Astrocyte (in vitro differentiated cells and primary cell): Measurements from ENCODE around the gene SULF2. TPM values are rescaled to one million over a fixed set of nuclear protein-coding genes. Genes with fewer than 3 reads are reported as not detected.

Experiments
- DNase-seq: peaks from one replicate; pipeline ENCODE4 v3.0.0-alpha.2; 2010; ENCODE audit warnings: low read depth
- FAIRE-seq: peaks from 2 replicates; lab custom pipeline; 2011; peaks lifted over from hg19 to GRCh38; lab: Jason Lieb, UNC
- H2AFZ ChIP-seq: 2 replicates; pipeline ENCODE4 v1.6.0; 2012; ENCODE audit warnings: low read depth, low read length, inconsistent platforms
- H3K27ac ChIP-seq: 2 replicates; pipeline ENCODE4 v1.5.1; 2011; ENCODE audit warnings: low read depth, low read length, inconsistent platforms
- H3K27me3 ChIP-seq: 2 replicates; pipeline ENCODE4 v1.6.0; 2011; ENCODE audit warnings: low read length, inconsistent platforms; ENCODE audit not compliant: insufficient read depth
- H3K36me3 ChIP-seq: 2 replicates; pipeline ENCODE4 v1.5.1; 2011; ENCODE audit warnings: low read length, inconsistent platforms; ENCODE audit not compliant: insufficient read depth
- H3K4me1 ChIP-seq: 2 replicates; pipeline ENCODE4 v1.5.1; 2011; ENCODE audit warnings: low read length, inconsistent platforms; ENCODE audit not compliant: insufficient read depth
- H3K4me2 ChIP-seq: 2 replicates; pipeline ENCODE4 v1.6.0; 2012; ENCODE audit warnings: low read length, inconsistent platforms
- H3K4me3 ChIP-seq: 2 replicates; pipeline ENCODE4 v1.5.1; 2011; ENCODE audit warnings: low read depth, mild to moderate bottlenecking, low read length, inconsistent platforms; ENCODE audit not compliant: insufficient read depth
- H3K79me2 ChIP-seq: 2 replicates; pipeline ENCODE4 v1.6.0; 2012; ENCODE audit warnings: mild to moderate bottlenecking, low read length, inconsistent platforms; ENCODE audit not compliant: insufficient read depth
- H3K9ac ChIP-seq: 2 replicates; pipeline ENCODE4 v1.6.0; 2012; ENCODE audit warnings: mild to moderate bottlenecking, low read length, inconsistent platforms
- H3K9me3 ChIP-seq: 2 replicates; pipeline ENCODE4 v1.5.1; 2012; ENCODE audit warnings: low read depth, mild to moderate bottlenecking, low read length, inconsistent platforms; ENCODE audit not compliant: insufficient read depth
- H4K20me1 ChIP-seq: 2 replicates; pipeline ENCODE4 v1.6.0; 2012; ENCODE audit warnings: low read length, inconsistent platforms; ENCODE audit not compliant: insufficient read depth
- H3K27ac Mint-ChIP-seq: one replicate; pipeline ENCODE4 v1.8.0; 2021; ENCODE audit warnings: mild to moderate bottlenecking, mixed read lengths; ENCODE audit not compliant: unreplicated experiment
- H3K27me3 Mint-ChIP-seq: one replicate; pipeline ENCODE4 v1.8.0; 2021; ENCODE audit warnings: low read depth, mixed read lengths; ENCODE audit not compliant: unreplicated experiment
- H3K36me3 Mint-ChIP-seq: one replicate; pipeline ENCODE4 v1.8.0; 2021; ENCODE audit warnings: low read depth, mixed read lengths; ENCODE audit not compliant: unreplicated experiment
- H3K4me1 Mint-ChIP-seq: one replicate; pipeline ENCODE4 v1.8.0; 2021; ENCODE audit warnings: low read depth, mixed read lengths; ENCODE audit not compliant: unreplicated experiment
- H3K4me3 Mint-ChIP-seq: one replicate; pipeline ENCODE4 v1.8.0; 2021; ENCODE audit warnings: mild to moderate bottlenecking, moderate library complexity, mixed read lengths; ENCODE audit not compliant: unreplicated experiment
- H3K9me3 Mint-ChIP-seq: one replicate; pipeline ENCODE4 v1.8.0; 2021; ENCODE audit warnings: mild to moderate bottlenecking, mixed read lengths; ENCODE audit not compliant: unreplicated experiment
- EZH2 ChIP-seq: IDR thresholded peaks from 2 replicates; pipeline ENCODE4 v1.6.1; 2012; ENCODE audit warnings: mild to moderate bottlenecking, low read length, inconsistent platforms; ENCODE audit not compliant: insufficient read depth
- total RNA-seq: library from RNA; stranded (reverse); gene quantifications from 2 replicates; pipeline ENCODE4 v1.2.1, GENCODE V29; 2021
- TF ChIP-seq, protein P1 (sequence below): IDR thresholded peaks from 2 replicates; pipeline ENCODE4 v1.5.1; 2011; ENCODE audit warnings: low read depth, mild to moderate bottlenecking, inconsistent platforms, low read length, moderate library complexity; ENCODE audit not compliant: insufficient read depth

SULF2 gene
- total RNA-seq, 1 donor from 2014 or later: 139 TPM

DNA sequence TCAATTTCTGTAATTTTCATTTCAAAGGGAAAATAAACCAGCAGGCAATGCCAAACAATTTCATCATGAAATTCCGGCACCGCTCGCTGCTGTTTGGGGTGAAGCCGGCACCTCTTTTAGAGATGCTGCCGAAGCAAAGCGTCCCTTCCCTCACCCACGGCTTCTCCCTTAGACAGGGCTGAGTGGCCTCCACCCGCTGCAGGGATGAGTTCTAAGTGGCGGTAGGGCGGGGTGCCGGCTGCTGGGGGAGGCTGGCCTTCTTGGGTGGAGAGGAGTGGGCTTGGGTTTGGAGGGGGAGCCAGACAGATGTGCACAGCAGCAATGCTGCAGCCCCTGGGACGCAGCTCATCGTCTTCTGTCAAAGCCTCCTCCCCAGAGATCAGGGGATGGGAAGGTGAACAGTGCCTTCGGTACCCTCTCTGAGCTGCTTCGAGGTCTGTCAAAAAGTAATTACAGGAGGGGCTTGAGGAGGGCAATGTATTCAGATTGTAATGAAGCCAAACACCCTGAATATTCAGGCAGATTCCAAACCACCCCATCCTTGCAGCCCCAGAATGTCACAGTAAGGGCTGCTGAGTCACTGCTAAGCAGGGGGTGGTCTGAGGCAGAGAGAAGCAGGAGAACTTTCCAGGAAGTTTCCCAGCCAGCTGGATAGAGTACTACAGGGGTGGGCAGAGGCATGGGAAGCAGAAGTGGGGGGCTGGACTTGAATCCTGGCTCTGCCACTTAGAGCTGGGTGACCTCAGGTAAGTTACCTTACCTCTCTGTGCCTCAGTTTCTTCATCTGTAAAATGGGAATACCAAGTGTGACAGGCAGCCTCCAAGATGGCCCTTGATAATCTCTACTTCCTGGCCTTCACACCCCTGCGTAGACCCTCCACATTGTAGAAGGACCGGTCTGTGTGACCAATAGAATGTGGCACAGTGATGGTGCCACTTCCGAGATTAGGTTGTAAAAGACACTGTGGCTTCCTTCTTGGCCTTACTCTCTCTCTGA, 96.6 kb downstream of the SULF2 start:
- DNase-seq (peak; percentile 58), FAIRE-seq (no peak)
- H3K9ac ChIP-seq: no peak overlapping the region
- H4K20me1 ChIP-seq: no peaks in the 10 kb centered on the region
- H3K79me2 ChIP-seq: no peaks in the 10 kb centered on the region
- Mint-ChIP-seq H3K36me3 (peaks cover 4% of the 10 kb centered on the region), H3K9me3 (no peaks in the 10 kb centered on the region), H3K27me3 (no peaks in the 10 kb centered on the region), H3K27ac (peak overlapping the region; percentile 73), H3K4me1 (peaks cover 34% of the 10 kb centered on the region), H3K4me3 (no peak overlapping the region)
- peaks cover 27% of the 10 kb centered on the region for H3K9me3 ChIP-seq
- TF ChIP-seq, protein P1, sequence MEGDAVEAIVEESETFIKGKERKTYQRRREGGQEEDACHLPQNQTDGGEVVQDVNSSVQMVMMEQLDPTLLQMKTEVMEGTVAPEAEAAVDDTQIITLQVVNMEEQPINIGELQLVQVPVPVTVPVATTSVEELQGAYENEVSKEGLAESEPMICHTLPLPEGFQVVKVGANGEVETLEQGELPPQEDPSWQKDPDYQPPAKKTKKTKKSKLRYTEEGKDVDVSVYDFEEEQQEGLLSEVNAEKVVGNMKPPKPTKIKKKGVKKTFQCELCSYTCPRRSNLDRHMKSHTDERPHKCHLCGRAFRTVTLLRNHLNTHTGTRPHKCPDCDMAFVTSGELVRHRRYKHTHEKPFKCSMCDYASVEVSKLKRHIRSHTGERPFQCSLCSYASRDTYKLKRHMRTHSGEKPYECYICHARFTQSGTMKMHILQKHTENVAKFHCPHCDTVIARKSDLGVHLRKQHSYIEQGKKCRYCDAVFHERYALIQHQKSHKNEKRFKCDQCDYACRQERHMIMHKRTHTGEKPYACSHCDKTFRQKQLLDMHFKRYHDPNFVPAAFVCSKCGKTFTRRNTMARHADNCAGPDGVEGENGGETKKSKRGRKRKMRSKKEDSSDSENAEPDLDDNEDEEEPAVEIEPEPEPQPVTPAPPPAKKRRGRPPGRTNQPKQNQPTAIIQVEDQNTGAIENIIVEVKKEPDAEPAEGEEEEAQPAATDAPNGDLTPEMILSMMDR: no peak
- TF ChIP-seq EZH2: no peak
- H3K4me1 ChIP-seq: peaks cover 22% of the 10 kb centered on the region
- no peak overlapping the region for H2AFZ ChIP-seq
- no peaks in the 10 kb centered on the region for H3K27me3 ChIP-seq
- no peaks in the 10 kb centered on the region for H3K36me3 ChIP-seq
- H3K27ac ChIP-seq: peak overlapping the region; percentile 5
- H3K4me2 ChIP-seq: peak overlapping the region; percentile 39
- no peak overlapping the region for H3K4me3 ChIP-seq

DNA sequence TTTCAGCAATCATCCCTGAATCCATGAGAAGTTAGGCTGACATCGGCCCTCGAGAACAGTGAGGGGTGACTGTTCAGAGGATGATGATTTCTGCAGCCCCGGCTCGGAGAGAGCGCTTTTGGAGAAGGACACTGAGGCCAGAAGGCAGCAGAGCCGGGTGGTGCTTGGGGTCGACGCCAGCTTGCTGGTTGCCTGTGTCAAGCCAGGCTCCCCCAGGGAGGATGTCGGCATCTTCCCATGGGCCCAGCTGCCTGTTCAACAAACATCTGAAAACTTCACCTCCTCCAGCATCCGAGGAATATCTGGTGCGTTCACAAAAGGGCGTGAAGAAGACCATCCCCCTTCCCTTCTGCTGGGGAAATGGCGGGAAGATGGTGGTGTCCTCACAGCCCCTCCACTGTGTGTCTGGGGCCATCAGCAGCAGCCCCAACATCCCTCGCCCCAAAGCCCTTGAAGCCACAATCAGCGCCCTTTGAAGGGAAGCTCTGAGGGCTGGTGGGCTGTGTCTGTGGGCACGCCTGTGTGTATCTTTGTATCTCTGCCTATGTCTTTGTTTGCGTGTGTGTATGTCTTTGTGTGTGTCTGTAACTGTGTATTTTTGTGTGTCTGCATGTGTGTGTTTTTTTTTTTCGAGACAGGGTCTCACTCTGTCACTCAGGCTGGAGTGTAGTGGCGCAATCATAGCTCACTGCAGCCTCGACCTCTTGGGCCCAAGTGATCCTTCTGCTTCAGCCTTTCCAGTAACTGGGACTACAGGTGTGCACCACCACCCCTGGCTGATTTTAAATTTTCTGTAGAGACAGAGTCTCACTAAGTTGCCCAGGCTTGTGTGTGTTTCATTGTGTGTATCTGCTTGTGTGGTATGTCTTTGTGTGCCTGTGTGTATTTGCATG, 97.9 kb downstream of the SULF2 start:
- peak overlapping the region; percentile 85 for H3K27ac ChIP-seq
- H3K9ac ChIP-seq: peak overlapping the region; percentile 78
- no peaks in the 10 kb centered on the region for H3K27me3 ChIP-seq
- no peaks in the 10 kb centered on the region for H3K27me3 Mint-ChIP-seq
- peak overlapping the region; percentile 97 for H3K27ac Mint-ChIP-seq
- no peaks in the 10 kb centered on the region for H3K36me3 ChIP-seq
- H3K4me3 Mint-ChIP-seq: no peak overlapping the region
- no peaks in the 10 kb centered on the region for H4K20me1 ChIP-seq
- FAIRE-seq: no peak
- peaks cover 2% of the 10 kb centered on the region for H3K9me3 Mint-ChIP-seq
- peaks cover 34% of the 10 kb centered on the region for H3K4me1 Mint-ChIP-seq
- peaks cover 4% of the 10 kb centered on the region for H3K36me3 Mint-ChIP-seq
- H3K79me2 ChIP-seq: no peaks in the 10 kb centered on the region
- peak overlapping the region; percentile 65 for H3K4me2 ChIP-seq
- peak overlapping the region; percentile 68 for H2AFZ ChIP-seq
- TF ChIP-seq, protein P1: no peak
- TF ChIP-seq EZH2: no peak
- no peak overlapping the region for H3K4me3 ChIP-seq
- no peak for DNase-seq
- H3K9me3 ChIP-seq: peaks cover 23% of the 10 kb centered on the region
- peaks cover 22% of the 10 kb centered on the region for H3K4me1 ChIP-seq
